ENCODE data around the gene R3HDML.

R3HDML gene

DNA sequence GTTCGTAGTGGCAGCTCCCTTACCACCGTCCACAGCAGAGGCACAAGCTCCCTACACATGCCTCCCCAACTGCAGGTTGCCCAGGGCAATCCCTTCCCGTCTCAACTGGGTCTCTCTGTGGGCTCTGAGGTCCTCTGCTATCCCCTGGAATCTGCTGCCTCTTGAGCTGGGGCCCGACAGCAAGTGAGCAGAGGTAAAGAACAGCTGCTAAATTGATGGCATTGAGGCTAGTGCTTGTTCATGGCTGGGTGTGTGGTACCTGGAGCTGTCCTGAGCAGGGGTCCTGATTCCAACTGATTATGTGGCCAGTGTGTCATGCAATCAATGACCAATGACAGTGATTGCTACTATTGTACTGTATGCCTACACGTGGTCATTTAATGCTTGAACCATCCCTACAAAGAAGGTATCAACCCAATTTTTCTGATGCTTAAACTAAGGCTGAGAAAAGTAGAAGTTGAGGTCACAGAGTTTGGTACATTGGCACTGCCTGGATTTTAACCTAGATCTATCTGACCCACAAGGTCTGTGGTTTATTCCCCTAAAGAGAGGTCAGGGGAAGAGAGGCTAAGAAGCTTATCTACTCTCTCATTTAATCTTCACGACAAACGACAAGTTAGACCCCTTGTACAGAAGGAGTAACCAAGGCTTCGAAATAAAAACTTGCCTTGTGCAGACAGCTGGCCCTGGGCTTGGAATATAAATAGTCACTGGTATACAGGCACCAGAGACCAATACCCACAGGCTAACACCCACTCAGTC lies 59.7 kb downstream of the R3HDML start:
- Histone ChIP-seq H3K4me3 (ENCODE audit: low read depth in 1 of 2, low read length in 2 of 2) (no peak overlapping the region), H3K27ac (ENCODE audit: low read depth, low read length) (no peak overlapping the region), H3K4me1 (ENCODE audit: control insufficient read depth in 1 of 2, insufficient read depth in 2 of 2, low read length in 2 of 2) (peaks cover 53 to 72% of the 10 kb centered on the region in 2 donors), H3K36me3 (ENCODE audit: control insufficient read depth in 1 of 2, insufficient read depth in 2 of 2, low read length in 2 of 2) (peaks cover 0 to 2% of the 10 kb centered on the region in 2 donors), H3K9me3 (ENCODE audit: control insufficient read depth in 1 of 2, low read length in 2 of 2) (no peaks in the 10 kb centered on the region), H3K27me3 (ENCODE audit: control insufficient read depth in 1 of 2, insufficient read depth in 2 of 2, low read length in 2 of 2) (no peaks in the 10 kb centered on the region), H3K9ac (ENCODE audit: low read depth in 1 of 2, low read length in 2 of 2) (peak overlapping the region; percentile 54 to 73)

DNA sequence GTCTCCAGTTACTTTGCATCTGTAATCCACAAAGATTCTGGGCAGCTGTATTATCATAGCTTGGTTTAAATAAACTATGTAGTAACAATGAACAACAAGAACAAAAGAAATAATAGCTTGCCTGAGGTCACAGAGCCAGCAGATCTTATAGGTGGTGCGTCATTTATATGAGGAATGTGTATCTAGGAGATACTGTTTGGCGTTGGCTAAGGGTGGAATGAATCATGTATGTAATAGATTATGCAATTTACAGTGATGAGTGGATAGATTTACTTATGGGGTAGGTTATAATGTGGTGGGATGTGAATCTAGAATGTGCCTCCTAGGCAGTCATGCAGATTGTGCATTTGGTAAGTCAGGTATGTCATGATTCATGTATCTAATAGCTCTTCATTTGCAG lies 61.5 kb downstream of the R3HDML start:
- H3K27me3 ChIP-seq (ENCODE audit: control insufficient read depth in 1 of 2, insufficient read depth in 2 of 2, low read length in 2 of 2), result no peaks in the 10 kb centered on the region
- peak overlapping the region; percentile 7 for H3K27ac ChIP-seq (ENCODE audit: low read depth, low read length)
- peaks cover 46 to 62% of the 10 kb centered on the region in 2 donors for H3K4me1 ChIP-seq (ENCODE audit: control insufficient read depth in 1 of 2, insufficient read depth in 2 of 2, low read length in 2 of 2)
- H3K9ac ChIP-seq (ENCODE audit: low read depth in 1 of 2, low read length in 2 of 2), result peak overlapping the region in 1 of 2 donors; percentile 8
- no peaks in the 10 kb centered on the region for H3K9me3 ChIP-seq (ENCODE audit: control insufficient read depth in 1 of 2, low read length in 2 of 2)
- no peak overlapping the region for H3K4me3 ChIP-seq (ENCODE audit: low read depth in 1 of 2, low read length in 2 of 2)
- peaks cover 0 to 10% of the 10 kb centered on the region in 2 donors for H3K36me3 ChIP-seq (ENCODE audit: control insufficient read depth in 1 of 2, insufficient read depth in 2 of 2, low read length in 2 of 2)

DNA sequence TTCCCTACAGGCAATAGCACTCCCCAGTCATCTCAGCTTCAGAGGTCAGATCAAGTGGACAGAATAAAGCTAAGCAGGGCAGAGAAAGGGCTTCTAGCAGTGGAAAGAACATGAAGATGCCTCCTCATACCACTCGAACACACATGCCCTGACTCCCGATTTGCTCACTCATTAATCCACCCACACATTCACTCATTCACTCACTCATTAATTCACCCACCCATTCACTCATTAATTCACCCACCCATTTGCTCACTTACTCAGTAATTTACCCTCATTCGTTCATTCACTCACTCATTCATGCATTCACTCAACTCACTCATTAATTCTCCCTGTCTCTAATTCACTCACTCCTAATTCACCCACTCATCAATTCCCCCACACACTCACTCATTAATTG lies 62.6 kb downstream of the R3HDML start:
- peaks cover 0 to 17% of the 10 kb centered on the region in 2 donors for H3K36me3 ChIP-seq (ENCODE audit: control insufficient read depth in 1 of 2, insufficient read depth in 2 of 2, low read length in 2 of 2)
- H3K4me3 ChIP-seq (ENCODE audit: low read depth in 1 of 2, low read length in 2 of 2), result no peak overlapping the region
- H3K9ac ChIP-seq (ENCODE audit: low read depth in 1 of 2, low read length in 2 of 2), result peak overlapping the region in 1 of 2 donors; percentile 8
- H3K4me1 ChIP-seq (ENCODE audit: control insufficient read depth in 1 of 2, insufficient read depth in 2 of 2, low read length in 2 of 2), result peaks cover 37 to 57% of the 10 kb centered on the region in 2 donors
- H3K27me3 ChIP-seq (ENCODE audit: control insufficient read depth in 1 of 2, insufficient read depth in 2 of 2, low read length in 2 of 2), result no peaks in the 10 kb centered on the region
- no peak overlapping the region for H3K27ac ChIP-seq (ENCODE audit: low read depth, low read length)
- H3K9me3 ChIP-seq (ENCODE audit: control insufficient read depth in 1 of 2, low read length in 2 of 2), result no peaks in the 10 kb centered on the region

DNA sequence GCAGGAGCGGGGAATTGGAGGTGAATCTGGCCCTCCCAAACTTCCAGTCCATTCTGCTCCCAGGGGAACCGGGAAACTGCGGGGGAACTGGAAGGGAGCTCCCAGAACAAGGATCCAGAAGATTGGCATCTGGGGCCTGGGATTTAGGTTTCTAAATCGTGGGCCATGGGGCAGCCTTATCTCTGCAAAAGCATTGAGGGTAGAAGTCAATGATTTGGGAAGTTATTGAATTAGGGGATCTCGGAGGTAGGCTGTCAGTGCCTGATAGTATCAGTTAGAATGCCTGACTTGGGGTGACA lies 63.8 kb downstream of the R3HDML start:
- H3K27ac ChIP-seq (ENCODE audit: low read depth, low read length), result peak overlapping the region; percentile 18
- H3K9ac ChIP-seq (ENCODE audit: low read depth in 1 of 2, low read length in 2 of 2), result peak overlapping the region in 1 of 2 donors; percentile 1
- H3K36me3 ChIP-seq (ENCODE audit: control insufficient read depth in 1 of 2, insufficient read depth in 2 of 2, low read length in 2 of 2), result peaks cover 0 to 17% of the 10 kb centered on the region in 2 donors
- H3K4me1 ChIP-seq (ENCODE audit: control insufficient read depth in 1 of 2, insufficient read depth in 2 of 2, low read length in 2 of 2), result peaks cover 32 to 56% of the 10 kb centered on the region in 2 donors
- no peaks in the 10 kb centered on the region for H3K27me3 ChIP-seq (ENCODE audit: control insufficient read depth in 1 of 2, insufficient read depth in 2 of 2, low read length in 2 of 2)
- peak overlapping the region in 1 of 2 donors; percentile 26 for H3K4me3 ChIP-seq (ENCODE audit: low read depth in 1 of 2, low read length in 2 of 2)
- H3K9me3 ChIP-seq (ENCODE audit: control insufficient read depth in 1 of 2, low read length in 2 of 2), result no peaks in the 10 kb centered on the region
